HG02798 (cell line): ENCODE measurements around the gene TTLL13.

ENCODE experiments used
- ATAC-seq: cut with Tn5 transposase; IDR thresholded peaks from one replicate; pipeline ENCODE4 v1.9.1; 2021; ENCODE audit warnings: mild to moderate bottlenecking; ENCODE audit not compliant: unreplicated experiment, poor library complexity

TTLL13 gene

DNA sequence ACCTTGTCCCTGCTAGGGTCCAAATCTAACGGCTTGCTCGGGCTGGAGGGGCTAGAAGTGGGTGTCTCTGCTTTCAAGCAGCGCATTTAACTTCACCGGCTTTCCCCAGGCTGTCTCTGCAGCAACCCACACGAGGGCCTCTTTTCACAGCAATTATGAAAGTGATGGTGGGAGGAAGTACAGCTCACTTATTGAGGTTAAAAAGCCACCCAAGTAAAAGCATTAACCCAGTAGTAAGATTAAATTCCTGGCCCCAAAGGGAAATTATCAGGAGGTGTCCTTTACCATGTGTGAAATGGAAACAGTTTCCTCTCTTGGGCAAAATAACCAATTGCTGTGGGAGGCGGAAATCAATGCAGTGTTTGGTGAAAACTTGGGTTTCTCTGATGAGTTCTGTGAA lies 57.2 kb downstream of the TTLL13 start:
- peak; percentile 75 for ATAC-seq

DNA sequence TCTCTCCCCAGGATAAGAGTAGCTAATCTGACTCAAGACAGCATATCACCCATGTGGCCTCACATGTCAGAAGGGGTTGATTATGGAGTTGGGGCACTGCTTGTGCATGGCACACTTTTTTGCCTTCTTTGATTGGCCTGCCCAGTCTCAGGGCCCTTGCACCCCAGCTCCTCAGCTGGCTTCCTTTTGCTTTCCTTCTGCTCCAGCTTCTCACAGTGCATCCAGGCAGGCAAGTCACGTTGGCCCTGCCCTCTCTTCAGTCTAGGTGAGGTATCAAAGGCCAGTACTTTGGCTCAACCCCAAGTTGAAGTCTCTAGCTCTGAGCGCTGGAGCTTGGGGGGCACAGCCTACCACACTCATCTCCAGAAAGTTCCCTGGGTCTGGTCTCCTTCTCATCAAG lies 58.3 kb downstream of the TTLL13 start:
- no peak for ATAC-seq

DNA sequence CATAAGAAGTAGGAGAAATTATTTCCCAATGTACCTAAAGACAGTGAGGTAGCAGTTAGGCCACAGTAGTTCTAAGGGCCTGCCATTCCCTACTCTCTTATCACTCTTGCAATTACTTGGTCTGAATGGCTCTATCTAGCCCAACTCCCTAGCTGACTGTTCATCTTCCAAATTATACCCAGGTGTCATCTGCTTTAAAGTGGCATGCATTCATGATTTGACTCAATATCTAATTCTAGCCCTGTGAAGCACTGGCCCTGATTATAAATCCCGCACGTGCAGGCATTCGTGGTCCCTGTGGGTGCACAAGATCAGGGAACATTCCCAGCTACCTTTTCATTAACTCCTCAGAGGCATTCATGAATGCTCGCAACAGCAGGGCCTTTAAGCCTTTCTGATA lies 59.7 kb downstream of the TTLL13 start:
- no peak for ATAC-seq
